PC-3 (cell line): ENCODE results near the gene GUCY2D. TPM values are rescaled to one million over a fixed set of nuclear protein-coding genes. Genes with fewer than 3 reads are reported as not detected.

Experiments used
- ATAC-seq: fragments of 200-7000 bp; cut with Tn5 transposase; 2 replicates; pipeline ENCODE4 v1.9.1; 2020; ENCODE audit warnings: mild to moderate bottlenecking, moderate library complexity
- BruUV-seq: library from RNA; stranded (reverse); fragments of 400-500 nt; replicated peaks from 2 replicates; lab custom pipeline; 2021; lab: Mats Ljungman, UMichigan
- CTCF ChIA-PET: fragments of 300-600 bp; sonication (Branson Sonifier 250); formaldehyde crosslinking; loops from one replicate; lab custom pipeline; 2022; ENCODE audit warnings: antibody characterized with exemption; lab: Charles Lee
- POLR2A ChIA-PET: fragments of 300-600 bp; sonication (Branson Sonifier 250); formaldehyde crosslinking; loops from one replicate; lab custom pipeline; 2022; ENCODE audit warnings: antibody characterized with exemption; ENCODE audit not compliant: unreplicated experiment; lab: Charles Lee
- DNase-seq: peaks from one replicate; pipeline ENCODE4 v3.0.0-alpha.2; 2015
- H2AFZ ChIP-seq: fragments of 300-600 bp; sonication (generic); 2 replicates; pipeline ENCODE4 v1.6.0; 2016; ENCODE audit warnings: antibody characterized with exemption, low read length
- H3F3A ChIP-seq: fragments of 300-600 bp; sonication (generic); one replicate; pipeline ENCODE4 v1.6.0; 2017; ENCODE audit warnings: antibody characterized with exemption, low read length, control low read depth, mild to moderate bottlenecking; ENCODE audit not compliant: unreplicated experiment
- H3K27ac ChIP-seq: fragments of 300-600 bp; sonication (generic); 2 replicates; pipeline ENCODE4 v1.5.1; 2016; ENCODE audit warnings: mild to moderate bottlenecking, low read length
- H3K27me3 ChIP-seq: fragments of 300-600 bp; sonication (generic); 2 replicates; pipeline ENCODE4 v1.6.1; 2016; ENCODE audit warnings: low read length, mixed read lengths
- H3K36me3 ChIP-seq: fragments of 300-600 bp; sonication (generic); 2 replicates; pipeline ENCODE4 v1.6.1; 2016; ENCODE audit warnings: low read depth, mixed run types, low read length, mixed read lengths
- H3K4me1 ChIP-seq: fragments of 300-600 bp; sonication (generic); 2 replicates; pipeline ENCODE4 v1.5.1; 2016; ENCODE audit warnings: low read length; ENCODE audit not compliant: insufficient read depth
- H3K4me2 ChIP-seq: fragments of 300-600 bp; sonication (generic); 2 replicates; pipeline ENCODE4 v1.6.0; 2016; ENCODE audit warnings: low read length
- H3K4me3 ChIP-seq: fragments of 300-600 bp; sonication (generic); 2 replicates; pipeline ENCODE4 v1.5.1; 2016; ENCODE audit warnings: mild to moderate bottlenecking, low read length, mixed read lengths
- H3K79me2 ChIP-seq: fragments of 300-600 bp; sonication (generic); 2 replicates; pipeline ENCODE4 v1.6.1; 2017; ENCODE audit warnings: low read length, mixed read lengths
- H3K9ac ChIP-seq: fragments of 300-600 bp; sonication (generic); 2 replicates; pipeline ENCODE4 v1.6.0; 2016; ENCODE audit warnings: mild to moderate bottlenecking, low read length
- H3K9me2 ChIP-seq: fragments of 300-600 bp; sonication (generic); replicated peaks from 2 replicates; pipeline ENCODE4 v1.6.1; 2016; ENCODE audit warnings: mixed run types, low read length, mixed read lengths
- H3K9me3 ChIP-seq: fragments of 300-600 bp; sonication (generic); 2 replicates; pipeline ENCODE4 v1.6.1; 2016; ENCODE audit warnings: low read length, mixed read lengths
- H4K20me1 ChIP-seq: fragments of 300-600 bp; sonication (generic); 2 replicates; pipeline ENCODE4 v1.6.1; 2016; ENCODE audit warnings: low read length, mixed read lengths
- CTCF ChIP-seq: fragments of 300-600 bp; sonication (generic); conservative IDR thresholded peaks from 2 replicates; pipeline ENCODE4 v1.5.1; 2017; ENCODE audit warnings: antibody characterized with exemption, low read depth, mild to moderate bottlenecking, low read length
- EZH2 ChIP-seq: fragments of 300-600 bp; sonication (generic); IDR thresholded peaks from one replicate; pipeline ENCODE4 v1.6.1; 2017; ENCODE audit warnings: antibody characterized with exemption, mild to moderate bottlenecking, low read length; ENCODE audit not compliant: unreplicated experiment
- EZH2phosphoT487 ChIP-seq: fragments of 300-600 bp; sonication (generic); IDR thresholded peaks from 2 replicates; pipeline ENCODE4 v1.6.1; 2018; ENCODE audit warnings: mild to moderate bottlenecking, antibody characterized with exemption, low read length, borderline replicate concordance
- intact Hi-C: fragments of 100-400 bp; cut with micrococcal nuclease; formaldehyde crosslinking; loops from 2 replicates; pipeline ENCODE4 v1.9.0; 2023
- total RNA-seq: library from RNA; depleted of rRNA; stranded (reverse); fragments of >200 nt; gene quantifications from 2 replicates; pipeline ENCODE4 v1.2.3, GENCODE V29; 2014

The GUCY2D gene
- total RNA-seq, 1 experiment from 2014 or later: not detected

GRCh38 chr17:7972131-7972785 is 30.2 kb upstream of the GUCY2D start:
- no peak overlapping the region for H3K27ac ChIP-seq
- ATAC-seq (no peak), DNase-seq (no peak)
- no peak for TF ChIP-seq EZH2phosphoT487
- peak; percentile 32; the same call in 1 of the 2 replicates for TF ChIP-seq CTCF
- H3K79me2 ChIP-seq: no peaks in the 10 kb centered on the region
- no peaks in the 10 kb centered on the region for H4K20me1 ChIP-seq
- CTCF ChIA-PET: interaction anchor here (0.6 kb wide), 2 partner anchors 16 to 163 kb away, joined by 3 to 4 read pairs; no protein-coding TSS in a partner anchor
- H3K9ac ChIP-seq: no peak overlapping the region
- H3K4me1 ChIP-seq: no peaks in the 10 kb centered on the region
- no peak overlapping the region for H3K4me2 ChIP-seq
- H3K9me3 ChIP-seq: peaks cover 4% of the 10 kb centered on the region; the same call in 1 of the 2 replicates
- BruUV-seq: no TSS peak
- POLR2A ChIA-PET: no interaction called here
- no peak overlapping the region for H2AFZ ChIP-seq
- H3K27me3 ChIP-seq: no peaks in the 10 kb centered on the region
- no peaks in the 10 kb centered on the region for H3F3A ChIP-seq
- no peak overlapping the region for H3K4me3 ChIP-seq
- no peaks in the 10 kb centered on the region for H3K36me3 ChIP-seq
- H3K9me2 ChIP-seq: no peaks in the 10 kb centered on the region
- intact Hi-C loops: no loop called here

- POLR2A ChIA-PET: no interaction called here
- H3K27me3 ChIP-seq: no peaks in the 10 kb centered on the region
Measured at GRCh38 chr17:7974638-7975131, 27.7 kb upstream of the GUCY2D start.

More at GRCh38 chr17:7974638-7975131, 27.7 kb upstream of the GUCY2D start:
- TF ChIP-seq CTCF (no peak), EZH2phosphoT487 (no peak), EZH2 (no peak)
- Histone ChIP-seq H4K20me1 (no peaks in the 10 kb centered on the region), H3K9me2 (no peaks in the 10 kb centered on the region), H3K9me3 (peaks cover 4% of the 10 kb centered on the region; the same call in 1 of the 2 replicates), H2AFZ (no peak overlapping the region), H3F3A (no peaks in the 10 kb centered on the region), H3K4me3 (no peak overlapping the region), H3K79me2 (no peaks in the 10 kb centered on the region), H3K4me2 (no peak overlapping the region), H3K36me3 (no peaks in the 10 kb centered on the region), H3K4me1 (no peaks in the 10 kb centered on the region), H3K9ac (no peak overlapping the region), H3K27ac (no peak overlapping the region)
- ATAC-seq (no peak), DNase-seq (no peak)
- no TSS peak for BruUV-seq
- CTCF ChIA-PET: no interaction called here
- intact Hi-C loops: no loop called here
